GM12873 (cell line): ENCODE measurements around the gene HDGFL3.

ENCODE experiments used
- CTCF ChIP-seq: IDR thresholded peaks from 2 replicates; pipeline ENCODE4 v1.5.1; 2012; ENCODE audit warnings: low read depth, mild to moderate bottlenecking, moderate library complexity, low read length, control low read depth; ENCODE audit not compliant: insufficient read depth; ENCODE audit errors: missing control alignments

Gene HDGFL3

GRCh38 chr15:83219026-83219425 is 11.4 kb upstream of the HDGFL3 start:
- TF ChIP-seq CTCF = no peak

GRCh38 chr15:83215306-83215705 is 7.7 kb upstream of the HDGFL3 start:
- no peak for TF ChIP-seq CTCF

GRCh38 chr15:83210619-83211018 is 3.0 kb upstream of the HDGFL3 start:
- TF ChIP-seq CTCF = no peak

GRCh38 chr15:83209333-83209732 is 1.7 kb upstream of the HDGFL3 start:
- TF ChIP-seq CTCF = no peak

GRCh38 chr15:83208367-83208661 is 691 bp upstream of the HDGFL3 start:
- TF ChIP-seq CTCF = no peak

GRCh38 chr15:83207009-83207659 is 489 bp downstream of the HDGFL3 start:
- TF ChIP-seq CTCF = no peak

- TF ChIP-seq CTCF = no peak
These were observed 1.1 kb downstream of the HDGFL3 start for GRCh38 chr15:83206526-83207008.
